Ammon's horn (tissue), 1 donor: ENCODE data around the gene ORAI1.
"Not testable (repeated sequence)": the region's sequence is repeated elsewhere in the genome, so short reads cannot be mapped to it uniquely, and the experiment has no call there.

ENCODE experiments used
- DNase-seq: peaks from one replicate; pipeline ENCODE4 v3.0.0-alpha.2; 2016; ENCODE audit warnings: low spot score

ORAI1 gene

GRCh38 chr12:121626087-121626852 lies at the start of gene ORAI1:
ORAI1 (plus strand) TSS chr12:121626530.
- peak; percentile 96 for DNase-seq

DNA sequence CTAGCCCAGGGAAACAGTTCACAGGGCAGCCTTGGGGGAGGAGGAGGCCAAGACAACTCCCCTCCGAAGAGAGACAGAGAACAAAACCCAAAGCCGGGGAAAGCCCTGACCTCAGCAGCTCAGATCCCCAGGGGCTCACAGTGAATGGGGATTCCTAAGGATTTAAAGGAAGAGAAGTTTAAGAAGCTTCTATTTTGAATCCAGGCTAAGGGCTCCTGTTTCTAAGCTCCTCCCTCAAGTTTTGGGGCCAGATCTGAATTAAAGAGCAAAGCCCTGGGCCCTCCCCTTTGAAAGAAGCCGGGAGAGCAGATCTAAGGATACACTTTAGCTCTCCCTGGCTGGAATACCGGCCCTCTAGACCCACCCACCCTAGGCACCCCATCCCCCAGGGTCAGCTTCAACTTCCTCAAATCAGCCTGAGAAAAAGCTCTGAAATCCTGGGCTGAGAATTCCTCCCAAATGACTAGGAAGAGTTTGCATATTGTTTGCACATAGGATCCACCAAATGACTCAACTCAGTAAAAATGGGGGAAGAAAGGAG lies 49.4 kb upstream of the ORAI1 start:
- no peak for DNase-seq

GRCh38 chr12:121577443-121578180 lies 48.7 kb upstream of the ORAI1 start:
- no peak for DNase-seq

DNA sequence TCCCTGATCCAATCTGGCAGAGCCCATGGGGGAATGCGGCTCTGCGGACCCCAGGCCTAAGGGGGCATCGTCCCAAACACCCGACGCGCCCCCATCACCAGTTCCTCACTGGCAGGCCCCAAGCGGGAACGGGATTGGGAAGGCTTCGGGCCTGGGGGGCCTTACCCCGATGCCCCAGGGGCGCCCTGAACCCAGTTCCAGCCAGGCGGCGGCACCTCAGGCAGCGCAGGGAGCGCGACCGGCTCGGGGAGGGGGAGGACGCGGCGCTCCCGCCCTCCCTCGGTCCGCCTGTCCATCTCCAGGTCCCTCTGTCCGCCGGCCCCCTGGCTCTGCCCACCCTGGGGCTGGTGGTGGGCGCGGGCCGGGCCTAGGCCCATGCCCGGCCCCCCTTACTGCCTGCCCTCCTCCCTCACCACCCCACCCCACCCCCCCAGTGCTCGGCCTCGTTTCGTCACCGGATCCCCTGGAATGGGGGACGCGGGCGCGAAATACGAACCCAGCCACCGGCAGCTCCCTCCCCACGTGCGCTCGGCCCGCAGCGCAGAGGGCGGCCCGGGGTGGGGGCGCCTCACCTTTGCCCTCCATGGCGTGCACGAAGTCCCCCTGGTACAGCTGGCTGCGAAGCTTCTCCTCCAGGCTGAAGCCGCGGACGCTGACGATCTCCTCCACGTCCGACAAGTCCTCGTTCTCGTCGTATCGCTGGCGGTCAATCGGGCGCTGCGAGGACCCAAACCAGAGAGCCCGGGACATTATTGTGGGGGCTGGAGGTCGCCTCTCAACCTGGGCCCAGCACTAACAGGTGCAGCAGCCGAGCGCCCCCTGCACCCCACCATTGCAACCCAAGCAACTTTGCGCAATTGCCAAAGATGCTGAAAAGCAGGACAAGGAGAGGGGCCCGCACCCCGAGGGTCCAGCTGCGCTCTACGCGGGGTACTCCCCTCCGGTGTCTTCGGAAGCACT lies 47.8 kb upstream of the ORAI1 start:
- no peak for DNase-seq

DNA sequence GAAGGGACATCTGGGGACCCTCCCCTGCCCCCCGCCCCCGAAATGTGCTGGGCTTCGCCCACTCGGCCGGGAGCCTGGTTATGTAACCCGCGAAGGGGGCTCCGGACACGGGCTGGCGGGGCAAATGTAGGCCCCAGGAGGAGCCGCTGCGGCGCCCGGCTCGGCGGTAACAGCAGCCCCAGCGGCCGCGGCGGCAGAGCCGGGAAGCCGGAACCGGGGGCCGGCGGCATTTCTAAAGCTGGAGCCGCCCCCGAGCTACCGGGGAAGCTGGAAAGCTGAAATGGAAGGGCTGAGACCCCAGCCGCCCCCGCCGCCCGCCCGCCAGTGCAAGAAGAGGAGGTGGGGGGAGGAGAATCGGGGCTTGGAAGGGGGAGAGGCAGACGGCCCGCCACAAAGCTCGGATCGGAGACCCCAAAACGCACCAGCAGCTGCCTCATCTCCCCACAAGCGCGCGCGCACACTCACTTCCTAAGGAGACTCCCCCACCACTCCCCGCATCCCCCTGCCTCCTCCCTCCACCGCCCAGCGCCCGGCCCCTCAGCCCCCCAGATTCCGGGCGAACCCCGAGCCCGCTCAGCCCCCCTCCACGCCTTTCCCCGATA lies 47.0 kb upstream of the ORAI1 start:
- DNase-seq: peak; percentile 63

GRCh38 chr12:121579981-121580868 lies 46.1 kb upstream of the ORAI1 start:
- peak; percentile 79 for DNase-seq

GRCh38 chr12:121580959-121581685 lies 45.2 kb upstream of the ORAI1 start, which contains the start of gene KDM2B:
KDM2B (minus strand) TSS chr12:121581023; CDS start chr12:121580911, 112 bp downstream.
- peak; percentile 63 for DNase-seq

DNA sequence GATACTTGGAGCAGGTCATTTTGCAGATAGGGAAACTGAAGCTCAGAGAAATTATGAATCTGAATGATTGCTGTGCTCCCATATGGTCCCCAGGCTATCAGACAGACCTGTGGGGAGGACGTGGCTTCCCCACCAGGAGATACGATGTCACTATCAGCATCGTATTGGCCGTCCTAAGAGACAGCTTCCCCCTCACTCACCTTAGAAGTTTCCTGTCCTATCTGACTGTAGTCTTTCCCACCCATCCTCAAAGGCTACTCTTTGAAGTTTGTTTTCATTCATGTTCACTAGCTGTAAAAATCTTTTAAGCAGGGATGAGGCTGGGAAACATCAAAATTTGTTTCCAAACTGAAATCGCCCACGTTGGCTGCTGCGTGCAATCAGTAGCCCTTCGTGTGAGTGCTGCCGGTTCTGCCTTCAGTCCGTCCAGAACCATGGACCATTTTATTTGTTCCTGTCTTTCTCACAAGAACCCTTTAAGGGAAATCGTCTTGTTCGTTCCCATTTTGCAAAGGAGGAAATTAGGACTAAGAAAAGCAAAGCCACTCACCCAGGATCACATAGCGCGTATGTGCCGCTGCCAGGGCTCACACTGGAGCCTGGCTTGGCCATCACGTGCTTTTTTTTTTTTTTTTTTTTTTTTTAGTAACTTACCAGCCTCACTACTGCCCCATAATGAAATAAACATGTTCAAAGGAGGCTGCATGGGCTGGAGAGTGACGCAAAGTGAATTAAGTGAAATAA lies 44.5 kb upstream of the ORAI1 start:
- peak; percentile 69 for DNase-seq

- DNase-seq: no peak
These were observed 43.6 kb upstream of the ORAI1 start for GRCh38 chr12:121582583-121583333.

- not testable (repeated sequence) for DNase-seq
These were observed 43.0 kb upstream of the ORAI1 start for GRCh38 chr12:121583334-121583661.

DNA sequence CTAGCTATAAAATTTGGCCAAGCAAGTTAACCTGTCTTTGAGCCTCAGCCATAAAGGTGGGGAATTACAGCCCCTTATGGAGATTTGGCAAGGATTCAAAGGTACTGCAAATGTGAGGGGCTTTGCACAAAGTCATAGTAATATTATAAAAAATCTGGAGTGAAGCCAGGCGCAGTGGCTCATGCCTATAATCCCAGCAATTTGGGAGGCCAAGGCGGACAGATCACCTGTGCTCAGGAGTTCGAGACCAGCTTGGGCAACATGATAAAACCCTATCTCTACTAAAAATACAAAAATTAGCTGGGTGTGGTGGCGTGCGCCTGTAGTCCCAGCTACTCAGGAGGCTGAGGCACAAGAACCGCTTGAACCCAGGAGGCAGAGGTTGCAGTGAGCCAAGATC lies 41.4 kb upstream of the ORAI1 start:
- not testable (repeated sequence) for DNase-seq

DNA sequence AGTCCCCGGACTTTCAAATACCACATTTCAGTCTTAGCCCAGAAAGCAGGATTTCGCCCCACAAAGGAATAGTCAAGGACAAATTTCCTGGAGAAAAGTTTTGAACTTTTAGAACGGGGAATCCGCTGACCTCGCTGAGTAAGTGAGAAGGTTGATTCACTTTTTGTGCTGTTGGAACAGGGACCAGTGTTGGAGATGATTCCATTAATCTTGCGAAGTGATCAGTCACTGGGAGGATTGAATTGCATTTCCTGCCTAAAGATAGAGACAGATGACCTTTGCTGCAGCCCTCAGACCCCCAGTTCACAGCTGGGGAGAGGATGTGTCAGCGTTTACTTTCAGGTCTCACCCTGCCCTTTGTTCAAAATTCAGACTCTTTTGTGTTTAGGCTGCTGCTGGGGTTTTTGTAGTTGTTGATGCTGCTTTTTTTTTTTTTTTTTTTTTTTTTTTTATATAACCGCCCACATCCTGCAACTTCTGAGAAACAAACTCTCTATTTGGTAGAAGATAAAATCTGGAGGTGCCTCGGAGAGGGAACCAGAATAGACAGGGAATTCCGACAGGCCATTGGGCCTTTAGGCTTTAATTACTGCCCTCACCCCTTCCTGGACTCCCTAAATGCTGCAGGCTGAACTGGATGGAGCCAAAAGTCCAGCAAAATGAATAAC lies 35.7 kb upstream of the ORAI1 start:
- DNase-seq: no peak

DNA sequence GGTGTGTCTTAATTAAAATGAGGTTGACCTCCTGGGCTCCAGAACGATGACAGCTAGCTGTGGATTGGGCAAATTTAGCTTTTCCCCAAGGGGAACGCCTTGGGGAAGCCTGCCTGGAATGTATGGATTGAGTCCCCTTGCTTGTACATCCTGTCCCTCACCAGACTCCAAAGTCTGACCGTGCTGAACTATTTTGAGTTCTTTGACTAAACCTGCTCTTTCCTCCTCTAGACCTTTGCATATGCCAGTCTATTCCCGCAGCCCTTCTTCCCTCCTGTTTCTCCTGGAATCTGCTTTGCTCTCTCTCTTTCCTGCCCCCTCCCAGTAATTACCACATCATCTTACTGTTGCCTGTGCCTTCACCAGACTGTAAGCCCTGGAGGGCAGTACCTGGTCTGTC lies 34.0 kb upstream of the ORAI1 start:
- DNase-seq: no peak

DNA sequence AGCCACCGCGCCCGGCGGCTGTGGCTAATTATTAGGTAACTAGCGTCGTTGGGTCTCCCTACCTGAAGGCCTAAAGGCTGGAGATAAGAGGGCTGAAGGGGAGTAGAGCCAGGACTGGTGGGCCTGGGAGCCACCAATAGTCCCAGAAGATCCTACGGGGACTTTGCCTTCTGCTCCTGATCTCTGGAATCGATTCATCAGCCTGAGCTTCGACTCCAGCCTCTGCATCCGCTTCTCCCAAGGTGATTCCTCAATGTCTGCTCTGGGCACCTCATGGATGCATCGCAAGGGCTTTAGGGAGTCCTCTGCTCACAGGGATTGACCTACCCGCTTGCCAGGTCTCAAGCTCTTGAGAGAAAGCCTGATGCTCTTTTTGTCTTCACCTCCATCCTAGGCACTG lies 30.8 kb upstream of the ORAI1 start:
- no peak for DNase-seq

- no peak for DNase-seq
These were observed 29.8 kb upstream of the ORAI1 start for GRCh38 chr12:121596526-121596925.

DNA sequence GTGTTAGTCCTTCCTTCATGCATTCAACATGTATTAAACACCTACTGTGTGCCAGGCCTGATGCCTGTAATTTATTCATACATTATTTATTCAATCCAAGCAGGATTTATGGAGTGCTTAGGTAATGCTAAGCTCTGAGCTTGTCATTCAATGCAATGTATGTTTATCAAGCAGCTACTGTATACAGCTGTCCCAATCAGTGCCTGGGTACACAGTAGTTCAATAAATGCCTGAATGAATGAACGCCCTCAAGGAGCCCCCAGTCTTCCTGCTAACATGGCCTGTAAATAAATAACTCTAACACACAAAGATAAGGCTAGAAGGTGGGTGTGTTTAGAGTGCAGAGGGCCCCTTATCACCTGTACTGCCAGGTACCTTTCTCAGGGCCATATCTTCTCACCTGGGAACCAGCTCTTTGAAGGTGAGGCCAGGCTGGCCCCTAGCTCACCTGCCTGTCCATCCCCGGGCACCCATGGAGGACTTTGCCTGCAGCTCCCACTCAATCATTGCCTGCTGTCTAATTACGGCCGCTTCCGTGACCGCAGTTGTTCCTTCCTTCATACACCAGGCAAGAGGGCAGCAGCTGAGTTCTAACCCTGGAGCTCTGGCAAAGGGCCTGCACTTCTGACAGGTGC lies 25.5 kb upstream of the ORAI1 start:
- DNase-seq: no peak

DNA sequence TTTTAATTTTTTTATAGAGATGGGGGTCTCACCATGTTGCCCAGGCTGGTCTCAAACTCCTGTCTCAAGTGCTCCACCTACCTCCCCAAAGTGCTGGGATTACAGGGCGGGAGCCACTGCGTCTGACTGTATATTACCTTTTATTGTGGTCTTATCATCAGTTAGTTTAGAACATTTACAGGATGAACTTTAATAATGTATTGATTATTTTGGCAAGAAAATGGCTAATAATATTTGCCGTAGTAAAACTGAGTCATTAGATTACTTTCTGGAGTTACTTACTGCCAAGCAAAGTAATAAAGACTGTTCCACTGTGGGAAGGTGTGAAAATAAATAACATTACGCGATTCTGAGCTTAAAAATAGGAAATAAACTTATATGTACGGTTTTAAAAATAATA lies 23.6 kb upstream of the ORAI1 start:
- no peak for DNase-seq
